ENCODE data around the gene PHLDB2.

The PHLDB2 gene

DNA sequence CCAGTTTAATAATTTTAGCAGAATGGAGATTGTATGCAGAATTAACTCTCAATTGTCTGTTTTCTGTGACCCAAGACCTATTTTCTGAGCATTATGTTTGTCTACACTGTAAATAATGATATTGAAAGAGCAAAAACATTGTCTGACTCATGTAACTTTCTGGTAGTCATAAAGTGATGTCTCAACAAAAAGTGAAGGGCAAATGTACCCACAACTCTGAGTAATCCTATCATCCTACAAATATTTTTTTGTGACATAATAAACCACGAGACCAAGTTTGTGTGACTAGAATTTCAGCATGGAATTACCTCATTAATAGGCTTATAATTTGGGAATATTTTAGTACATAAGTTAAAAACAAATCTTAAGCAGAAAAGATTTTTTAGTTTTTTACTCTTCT, 104.4 kb downstream of the PHLDB2 start:
- no peak for DNase-seq

DNA sequence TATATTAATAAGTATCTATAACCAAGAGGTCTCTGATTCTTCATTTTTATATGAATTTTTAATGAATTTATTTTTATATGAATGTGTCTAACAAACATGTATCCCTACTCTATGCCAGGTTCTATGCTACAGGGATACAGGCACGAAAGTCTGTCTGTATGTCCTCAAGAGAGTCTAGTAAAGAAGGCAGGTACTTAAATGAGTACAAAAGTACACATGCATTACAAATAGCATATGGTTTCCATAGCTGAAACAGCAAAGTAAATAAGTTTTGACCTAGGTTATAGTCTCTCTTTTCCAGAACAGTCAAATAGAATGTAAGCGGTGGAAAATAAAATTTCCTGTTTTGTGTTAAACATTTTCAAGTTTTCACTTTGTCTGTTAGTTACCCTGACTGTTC, 106.4 kb downstream of the PHLDB2 start:
- DNase-seq, result no peak

DNA sequence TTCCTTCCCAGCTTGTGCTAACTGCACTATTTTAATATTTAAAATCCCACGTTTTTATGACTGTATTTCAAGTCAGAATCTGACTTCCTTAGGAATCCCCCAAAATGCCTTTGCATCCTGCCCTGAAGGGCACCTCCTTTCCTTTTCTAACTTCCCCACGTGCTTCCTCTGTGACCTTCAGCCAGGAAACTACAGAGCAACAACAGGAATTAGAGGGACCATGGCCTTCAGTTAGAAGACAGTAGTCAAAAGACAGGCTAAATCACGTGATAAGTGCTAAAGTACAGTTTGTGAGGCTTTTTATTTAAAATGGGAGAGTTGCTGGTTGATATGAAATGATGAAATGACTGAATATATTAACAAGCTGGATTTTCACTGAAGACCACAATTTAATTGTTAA, 108.0 kb downstream of the PHLDB2 start:
- DNase-seq, result no peak

DNA sequence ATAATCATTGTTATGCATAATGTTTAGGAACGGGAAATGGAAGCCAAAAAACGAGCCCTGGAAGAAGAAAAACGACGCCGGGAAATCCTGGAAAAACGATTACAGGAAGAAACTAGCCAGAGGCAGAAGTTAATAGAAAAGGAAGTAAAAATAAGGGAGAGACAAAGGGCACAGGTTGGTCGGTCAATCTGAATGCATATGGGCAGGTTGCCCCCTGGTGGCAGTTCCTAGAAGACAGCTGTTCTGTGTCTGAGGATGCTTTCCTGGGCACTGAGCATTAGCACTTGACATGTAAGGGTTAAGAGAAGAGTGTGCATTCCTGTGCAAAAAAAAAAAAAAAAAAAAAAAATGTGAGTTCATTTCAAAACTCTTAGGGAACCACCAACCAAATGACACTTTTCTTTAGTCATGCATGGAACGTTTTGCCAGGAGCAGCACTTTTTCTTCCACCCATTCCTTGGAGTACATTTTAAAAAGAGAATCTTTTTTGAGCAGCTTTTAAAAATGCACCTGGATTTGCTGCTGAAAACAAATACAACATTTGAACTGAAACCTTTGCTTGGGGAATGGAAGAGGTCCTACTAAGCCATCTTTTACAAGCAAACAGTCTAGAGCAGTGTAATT, 108.7 kb downstream of the PHLDB2 start:
- DNase-seq, result peak; percentile 53

DNA sequence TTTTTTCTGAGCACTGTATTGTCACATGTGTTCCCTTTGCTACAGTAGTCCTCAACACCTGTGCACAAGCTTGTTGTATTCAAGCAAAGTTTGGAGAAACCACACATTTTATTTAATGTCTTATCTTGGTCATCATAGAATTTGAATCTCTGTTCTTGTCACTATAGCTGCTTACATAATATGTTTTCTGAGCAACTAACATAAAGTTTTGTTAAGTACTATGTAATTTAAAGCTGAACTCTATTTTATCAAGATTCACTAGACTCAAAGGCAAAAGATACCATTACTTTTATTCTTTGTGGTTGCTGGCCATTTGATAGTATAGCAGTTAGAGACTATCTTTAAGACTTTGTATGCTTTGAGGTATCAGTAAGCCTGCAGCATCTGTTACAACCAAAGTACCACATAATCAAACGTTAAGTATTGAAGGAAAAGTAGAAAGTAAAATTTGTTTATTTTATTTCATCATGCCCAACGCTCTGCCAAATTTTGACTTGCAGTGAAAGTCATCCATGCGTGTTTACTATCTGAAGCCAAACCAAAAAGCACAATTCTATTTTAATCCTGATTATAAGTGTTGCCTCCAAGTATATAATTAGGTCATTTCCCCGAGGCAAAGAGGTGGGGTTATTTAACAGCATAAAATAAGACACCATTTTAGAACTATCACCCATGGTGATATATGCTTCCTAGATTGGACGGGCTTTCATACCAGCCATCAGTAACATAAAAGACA, 109.4 kb downstream of the PHLDB2 start:
- DNase-seq, result no peak

DNA sequence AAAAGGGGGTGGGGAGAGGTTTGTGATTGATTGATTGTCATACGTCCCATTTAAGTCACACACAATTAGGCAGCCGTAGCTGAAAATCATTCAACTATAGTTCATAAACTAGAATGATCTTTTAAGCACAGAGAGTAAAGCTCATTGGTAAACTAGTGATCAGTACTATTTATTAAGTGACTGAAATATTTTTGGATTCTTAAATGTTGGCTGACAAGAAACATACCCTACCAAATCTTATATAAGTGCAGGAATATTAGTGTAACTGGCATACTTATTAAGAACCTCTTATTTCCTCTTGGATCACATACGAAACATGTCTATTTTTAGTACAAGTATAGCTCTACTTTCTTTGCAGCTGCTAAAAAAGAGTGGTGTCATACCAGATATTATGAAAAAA, 111.3 kb downstream of the PHLDB2 start:
- DNase-seq, result no peak

DNA sequence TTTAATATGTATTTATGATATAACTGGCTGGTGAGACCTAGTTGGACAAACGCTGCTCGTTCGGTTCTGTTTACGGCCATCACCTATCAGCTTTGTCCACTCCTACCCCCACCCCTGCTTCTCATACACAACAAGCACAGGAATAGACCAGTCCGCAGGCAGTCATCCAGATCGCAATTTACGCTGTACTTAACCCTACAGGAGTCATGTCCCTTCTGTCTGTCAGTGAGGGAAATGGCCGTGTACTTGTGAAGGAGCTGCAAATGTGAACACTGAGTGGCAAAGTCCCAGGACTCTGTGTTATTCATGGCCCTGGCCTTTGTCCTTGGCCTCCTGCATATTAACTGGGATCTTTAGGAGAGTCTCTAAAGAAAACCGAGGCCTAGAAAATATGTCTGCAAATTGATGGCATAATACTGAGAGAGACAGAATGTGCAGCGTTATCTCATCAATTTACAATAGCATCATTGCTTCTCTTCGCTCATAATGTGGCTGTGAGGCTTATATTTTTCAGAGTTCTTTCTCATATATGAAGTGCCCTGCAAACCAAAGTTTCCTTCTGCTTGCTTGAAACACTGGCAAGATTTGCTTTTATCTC, 112.6 kb downstream of the PHLDB2 start:
- DNase-seq, result no peak

DNA sequence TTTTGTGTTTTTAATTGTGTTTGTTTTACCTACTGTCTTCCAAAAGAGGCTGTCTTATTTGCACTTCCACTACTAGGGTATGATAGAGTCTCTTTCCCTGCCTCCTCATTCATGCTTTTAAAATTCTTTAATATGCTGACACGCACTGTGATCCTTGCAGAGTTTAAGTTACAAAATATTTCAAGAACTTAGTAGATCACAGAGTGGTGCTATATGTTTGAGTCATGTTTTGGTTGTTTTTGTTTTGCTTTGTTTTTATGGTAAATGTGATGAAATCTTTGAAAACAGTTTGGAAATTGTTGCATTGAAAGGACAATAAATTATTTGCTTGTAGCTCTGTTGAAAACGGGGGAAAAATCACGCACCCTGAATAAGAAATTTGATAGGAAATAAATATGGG, 113.8 kb downstream of the PHLDB2 start:
- DNase-seq, result no peak

DNA sequence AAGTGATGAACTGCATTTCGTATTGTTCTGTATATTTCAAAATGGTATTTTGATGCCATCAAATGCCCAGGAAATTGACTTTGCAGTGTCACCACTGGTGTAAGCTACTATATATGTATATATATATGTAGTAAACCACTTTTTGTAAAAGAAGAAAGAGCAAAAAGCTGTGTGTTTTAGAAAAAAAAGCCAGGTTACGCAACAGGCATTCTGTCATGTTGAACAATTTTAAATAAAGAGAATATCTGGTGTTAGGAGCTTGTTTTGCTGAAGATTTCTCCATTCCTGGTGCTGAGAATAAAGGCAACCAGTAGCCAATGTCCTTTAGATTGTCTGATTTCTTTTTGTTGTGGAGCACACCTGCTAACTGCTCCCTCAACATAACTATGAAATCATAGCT, 116.1 kb downstream of the PHLDB2 start:
- no peak for DNase-seq

DNA sequence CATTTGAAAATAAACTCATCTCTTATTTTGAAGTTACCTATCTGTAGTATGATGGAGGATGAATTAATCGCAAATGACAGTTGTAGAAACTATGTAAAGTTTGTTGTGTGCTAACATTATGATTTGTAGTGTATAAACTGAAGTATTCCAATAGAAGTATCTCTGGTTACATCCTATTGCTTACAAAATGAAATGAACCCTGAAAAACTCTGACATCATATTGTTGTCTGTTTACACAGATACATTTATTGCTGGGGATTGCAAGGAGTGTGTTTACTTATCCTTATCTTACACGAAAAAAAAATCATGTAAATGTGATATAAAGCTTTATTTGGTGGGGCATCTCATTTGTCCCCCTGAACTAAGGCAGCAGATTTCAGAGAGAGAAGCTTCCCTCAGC, 117.2 kb downstream of the PHLDB2 start:
- DNase-seq, result no peak

DNA sequence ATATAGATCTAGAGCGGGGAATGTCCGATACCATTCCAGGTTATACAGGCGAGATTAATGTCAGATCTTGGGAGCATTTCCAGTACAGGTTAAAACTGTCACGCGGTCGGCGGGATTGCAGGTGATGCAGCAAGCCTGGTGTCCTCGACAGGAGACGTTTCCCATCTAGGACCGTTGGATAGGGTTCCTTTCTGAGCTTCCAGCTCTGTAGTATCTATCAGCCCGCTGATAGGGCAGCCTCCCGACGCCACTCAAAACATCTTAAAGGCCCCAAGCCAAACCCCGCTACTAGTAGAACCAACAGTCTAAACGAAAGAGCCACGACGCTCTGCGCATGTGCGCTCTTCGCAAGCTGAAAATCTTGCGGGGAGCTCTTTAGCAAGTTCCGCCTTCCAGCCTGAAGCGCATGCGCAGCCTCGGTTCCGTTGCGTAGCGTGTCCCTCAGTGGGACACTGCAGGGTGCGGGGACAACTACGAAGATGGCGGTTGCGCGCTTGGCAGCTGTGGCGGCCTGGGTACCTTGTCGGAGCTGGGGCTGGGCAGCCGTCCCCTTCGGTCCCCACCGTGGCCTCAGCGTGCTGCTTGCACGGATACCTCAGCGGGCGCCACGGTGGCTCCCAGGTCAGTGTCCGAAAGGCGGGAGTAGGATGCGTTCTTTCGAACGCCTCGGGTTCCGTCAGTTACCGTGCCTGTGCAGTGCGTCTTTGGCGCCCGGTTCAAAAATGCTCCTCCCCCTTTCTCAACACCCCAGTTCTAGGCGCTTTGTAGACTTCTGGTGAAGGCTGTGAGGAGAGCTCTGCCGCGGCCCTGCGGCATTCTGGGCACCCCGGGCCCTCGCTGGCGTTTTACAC, 119.7 kb downstream of the PHLDB2 start, which contains the start of gene ABHD10:
Gene ABHD10 (plus strand): TSS at position 444 of the 851 bp plus-strand sequence. CDS start 36 bp downstream, at position 480.
- DNase-seq, result peak; percentile 95

DNA sequence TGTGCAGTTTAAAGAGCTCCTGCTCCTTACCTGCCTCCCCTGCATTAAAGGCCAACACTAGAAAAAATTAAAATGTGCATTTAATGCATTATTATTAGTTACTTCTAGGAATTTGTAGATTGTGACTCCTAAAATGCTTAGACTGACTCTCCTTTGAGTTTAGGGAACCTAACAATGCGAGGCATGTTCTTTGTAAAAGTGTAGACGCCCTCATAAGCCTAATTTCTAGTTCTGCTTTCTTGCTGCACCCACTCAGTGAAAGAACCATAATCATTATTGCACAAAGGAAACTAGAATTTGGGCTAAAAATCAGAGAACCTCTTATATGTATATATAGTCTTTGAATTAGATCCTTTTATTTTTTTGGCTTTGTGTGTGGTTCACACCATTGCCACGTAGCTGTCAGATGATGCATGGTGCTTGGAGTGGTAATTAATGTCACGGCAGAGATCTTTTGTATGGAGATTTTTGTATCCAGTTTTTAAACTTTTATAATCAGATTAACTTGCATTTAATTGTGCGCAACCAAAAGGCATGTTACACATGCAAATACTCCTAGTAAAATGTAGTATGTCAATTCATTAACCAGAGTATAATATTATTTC, 120.5 kb downstream of the PHLDB2 start:
- DNase-seq, result no peak

DNA sequence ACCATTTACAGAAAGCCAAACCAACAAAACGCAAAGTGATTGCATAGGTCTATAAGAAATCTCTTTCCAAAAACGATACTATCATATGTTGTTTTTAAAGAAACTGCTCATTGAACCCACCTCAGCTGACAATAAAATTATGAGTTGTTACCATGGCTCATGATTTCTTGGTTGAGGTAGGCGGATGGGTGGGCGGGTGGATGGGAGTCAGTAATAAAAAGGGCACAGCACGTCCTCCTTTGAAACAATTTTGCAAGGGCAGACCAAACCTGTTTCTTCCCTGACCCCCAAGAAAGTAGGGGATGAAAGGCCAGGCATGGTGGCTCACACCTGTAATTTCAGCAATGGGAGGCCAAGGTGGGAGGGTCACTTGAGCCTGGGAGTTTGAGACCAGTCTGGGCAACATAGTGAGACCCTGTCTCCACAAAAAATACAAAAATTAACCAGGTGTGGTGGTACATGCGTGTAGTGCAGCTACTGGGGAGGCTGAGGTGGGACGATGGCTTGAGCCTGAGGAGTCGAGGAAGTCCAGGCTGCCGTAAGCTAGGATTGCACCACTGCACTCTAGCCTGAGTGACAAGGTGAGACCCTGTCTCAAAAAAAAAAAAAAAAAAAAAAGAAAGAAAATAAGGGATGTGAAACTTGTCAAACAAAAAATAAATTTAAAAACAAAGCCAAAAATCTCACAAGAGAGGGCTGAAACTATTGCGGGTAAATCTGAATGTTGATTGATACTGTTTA, 121.8 kb downstream of the PHLDB2 start:
- DNase-seq, result no peak

DNA sequence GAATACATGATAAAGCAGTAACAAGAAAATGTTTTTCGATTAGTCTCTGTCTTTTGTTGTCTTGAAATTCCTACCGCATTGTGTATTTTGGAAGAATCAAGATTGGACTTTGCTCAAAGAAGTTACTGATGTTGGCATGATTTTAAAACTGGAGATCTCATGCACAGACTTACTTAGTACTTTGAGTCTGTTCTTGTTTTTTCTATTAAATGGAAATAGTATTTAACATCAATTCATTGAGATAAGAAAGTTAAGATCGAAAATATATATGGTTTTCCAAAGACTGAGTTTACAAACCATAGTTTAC, 122.3 kb downstream of the PHLDB2 start:
- no peak for DNase-seq

DNA sequence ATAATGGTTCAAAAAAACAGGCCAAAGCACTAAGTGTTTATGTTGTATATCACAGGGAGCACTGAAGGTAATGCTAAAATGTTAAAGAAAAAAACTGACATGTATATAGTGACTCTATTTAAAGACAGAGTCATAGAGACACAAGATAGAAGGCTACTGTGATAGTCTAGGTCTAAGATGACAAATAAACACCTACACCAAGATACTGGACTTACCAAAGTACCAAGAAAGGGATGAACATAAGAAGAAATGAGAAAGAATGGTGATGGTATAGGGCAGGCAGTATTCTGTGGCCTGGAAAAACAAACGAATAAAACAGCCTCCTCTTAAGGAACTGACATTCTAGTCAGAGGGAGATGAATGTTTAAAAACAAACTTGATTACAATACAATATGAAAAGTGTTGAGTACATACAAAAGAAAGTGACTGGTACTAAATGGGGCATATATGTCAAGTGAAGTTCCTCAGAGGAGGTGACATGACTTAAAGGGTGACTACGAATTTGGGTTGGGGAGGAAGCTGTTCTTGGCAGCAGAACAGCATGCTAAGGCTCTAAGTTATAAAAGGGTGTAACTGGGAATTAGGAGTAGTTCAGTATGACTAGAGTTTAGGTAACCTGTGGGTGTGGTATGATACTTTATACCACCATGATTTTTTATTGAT, 125.7 kb downstream of the PHLDB2 start:
- no peak for DNase-seq

DNA sequence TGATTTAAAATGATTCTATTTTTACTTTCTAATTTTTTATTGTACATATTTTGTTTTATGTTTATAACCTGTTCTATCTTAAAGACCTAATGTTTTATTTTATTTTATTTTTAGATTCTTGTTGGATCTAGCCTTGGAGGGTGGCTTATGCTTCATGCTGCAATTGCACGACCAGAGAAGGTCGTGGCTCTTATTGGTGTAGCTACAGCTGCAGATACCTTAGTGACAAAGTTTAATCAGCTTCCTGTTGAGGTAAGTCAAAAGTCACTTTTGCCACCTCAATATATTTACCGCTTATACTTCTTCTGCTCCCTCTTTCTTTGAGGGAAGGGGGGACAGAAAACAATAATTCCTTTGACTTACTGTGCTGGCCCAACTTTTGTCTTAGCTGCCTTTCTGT, 127.7 kb downstream of the PHLDB2 start:
- DNase-seq, result no peak

DNA sequence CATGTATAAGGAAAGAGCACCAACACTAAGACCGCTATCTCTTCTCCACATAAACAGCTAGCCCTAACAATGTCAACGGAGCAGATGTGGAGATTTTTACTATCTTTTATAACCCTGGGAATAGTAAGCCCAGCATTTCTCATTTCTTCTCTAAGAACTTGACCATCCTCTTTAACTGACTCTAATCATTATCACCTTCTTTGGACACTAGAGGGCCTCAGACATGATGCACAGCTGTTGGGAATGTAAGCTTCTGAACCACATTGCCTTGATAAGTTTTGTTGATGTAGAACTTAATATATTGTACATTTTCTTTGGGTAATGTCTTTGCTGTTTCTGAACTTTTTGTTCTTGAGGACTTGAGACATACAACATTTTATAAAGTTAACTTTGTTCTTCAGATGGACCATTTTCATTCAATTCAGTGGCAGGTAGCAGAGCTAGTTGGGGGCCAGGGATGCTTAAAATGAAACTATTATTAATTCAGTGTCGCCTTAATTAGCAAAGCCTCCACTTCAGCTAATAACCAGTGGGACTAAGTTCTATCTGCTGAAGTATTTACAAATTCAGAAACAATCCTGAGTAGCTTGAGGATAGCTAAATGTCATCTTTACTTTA, 130.1 kb downstream of the PHLDB2 start:
- no peak for DNase-seq

DNA sequence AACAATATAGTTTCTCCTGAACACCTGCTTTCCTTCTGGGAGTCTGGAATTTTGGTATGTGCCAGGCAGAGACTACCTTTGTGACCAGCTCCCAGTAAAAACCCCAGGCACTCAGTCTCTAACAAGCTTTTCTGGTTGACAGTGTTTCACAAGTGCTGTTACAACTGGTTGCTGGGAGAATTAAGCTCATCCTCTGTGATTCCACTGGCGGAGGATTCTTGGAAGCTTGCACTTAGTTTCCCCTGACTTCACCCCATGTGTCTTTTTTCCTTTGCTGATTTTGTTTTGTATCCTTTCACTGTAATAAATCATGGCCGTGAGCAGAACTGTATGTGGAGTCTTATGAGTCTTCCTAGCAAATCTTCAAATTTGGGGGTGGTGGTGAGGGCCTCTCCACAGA, 134.0 kb downstream of the PHLDB2 start:
- DNase-seq, result no peak

DNA sequence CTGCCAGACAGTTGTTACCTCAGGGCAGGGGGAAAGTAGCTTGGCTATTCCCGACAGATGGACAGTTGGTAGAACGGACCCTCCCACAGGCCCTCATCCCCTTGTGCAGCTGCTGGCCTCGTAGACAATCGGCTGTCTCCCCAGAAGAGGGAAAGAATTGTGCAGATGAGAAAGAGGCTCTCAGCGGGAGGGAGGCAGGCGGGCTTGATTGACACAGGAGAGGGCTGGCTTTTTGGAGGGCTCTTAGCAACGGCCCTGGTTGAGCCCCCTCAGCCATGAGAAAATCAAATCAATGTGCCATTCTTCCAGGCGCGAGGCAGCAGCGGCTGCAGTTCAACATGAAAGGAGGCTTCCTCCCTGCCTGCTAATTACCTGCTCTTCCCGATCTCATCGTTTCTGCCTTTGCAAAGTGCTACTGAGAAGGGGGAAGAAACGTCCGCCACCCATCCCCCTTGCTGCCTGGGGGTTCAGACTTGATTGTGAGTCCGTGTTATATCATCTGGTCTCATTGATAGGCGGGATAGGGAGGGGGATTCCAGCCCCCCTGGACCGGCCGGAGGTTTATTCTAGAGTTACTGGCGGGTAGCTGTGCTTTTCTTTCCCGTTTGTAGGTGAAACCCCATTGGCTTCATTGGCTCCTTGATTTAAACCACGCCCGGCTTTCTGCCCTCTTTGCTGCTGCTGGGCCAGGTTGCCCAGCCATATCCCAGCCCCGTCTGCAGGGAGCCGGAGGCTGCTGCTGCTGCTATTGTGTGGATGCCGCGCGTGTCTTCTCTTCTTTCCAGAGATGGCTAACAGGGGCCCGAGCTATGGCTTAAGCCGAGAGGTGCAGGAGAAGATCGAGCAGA, 139.8 kb downstream of the PHLDB2 start, which contains the start of gene TAGLN3:
Gene TAGLN3 (plus strand): TSS at position 287 of the 848 bp plus-strand sequence. CDS start 501 bp downstream, at position 788.
- peak; percentile 73 for DNase-seq

Data from right kidney (tissue), 1 donor.